HL-60 (cell line): ENCODE results near the gene IL20RB.
"Not testable (repeated sequence)": the region's sequence is repeated elsewhere in the genome, so short reads cannot be mapped to it uniquely, and the experiment has no call there.

Experiments
- DNase-seq, 2 experiments: peaks; one replicate each; pipeline ENCODE4 v3.0.0-alpha.2; 2010 to 2020; ENCODE audit warnings: low read depth in 1 of 2, low spot score in 1 of 2
- H3K27ac ChIP-seq: fragments of 250-450 bp; sonication (Bioruptor Pico); replicated peaks from 2 replicates; pipeline ENCODE4 v1.5.1; 2020; ENCODE audit warnings: mild to moderate bottlenecking, moderate library complexity
- H3K27me3 ChIP-seq: fragments of 250-450 bp; sonication (Bioruptor Pico); 2 replicates; pipeline ENCODE4 v1.5.1; 2021; ENCODE audit warnings: mild to moderate bottlenecking, moderate library complexity; ENCODE audit not compliant: insufficient read depth, poor library complexity, severe bottlenecking
- H3K4me3 ChIP-seq: replicated peaks from 2 replicates; pipeline ENCODE4 v1.5.1; 2011; ENCODE audit warnings: mild to moderate bottlenecking, control low read depth, low read length; ENCODE audit not compliant: insufficient read depth
- GABPA ChIP-seq: IDR thresholded peaks from 2 replicates; pipeline ENCODE4 v1.6.1; 2012; ENCODE audit warnings: low read depth
- POLR2AphosphoS5 ChIP-seq: IDR thresholded peaks from 2 replicates; pipeline ENCODE4 v1.6.1; 2012; ENCODE audit warnings: low read depth
- SPI1 ChIP-seq: IDR thresholded peaks from 2 replicates; pipeline ENCODE4 v1.6.1; 2012; ENCODE audit warnings: low read depth, mild to moderate bottlenecking, borderline replicate concordance
- TF ChIP-seq, protein P1 (sequence below): IDR thresholded peaks from one replicate; pipeline ENCODE4 v1.5.1; 2011; ENCODE audit warnings: low read length, control low read depth, inconsistent platforms; ENCODE audit not compliant: insufficient read depth
- TF ChIP-seq, protein P2 (sequence below): IDR thresholded peaks from 2 replicates; pipeline ENCODE4 v1.6.1; 2012; ENCODE audit warnings: low read depth; ENCODE audit not compliant: insufficient replicate concordance

IL20RB gene

DNA sequence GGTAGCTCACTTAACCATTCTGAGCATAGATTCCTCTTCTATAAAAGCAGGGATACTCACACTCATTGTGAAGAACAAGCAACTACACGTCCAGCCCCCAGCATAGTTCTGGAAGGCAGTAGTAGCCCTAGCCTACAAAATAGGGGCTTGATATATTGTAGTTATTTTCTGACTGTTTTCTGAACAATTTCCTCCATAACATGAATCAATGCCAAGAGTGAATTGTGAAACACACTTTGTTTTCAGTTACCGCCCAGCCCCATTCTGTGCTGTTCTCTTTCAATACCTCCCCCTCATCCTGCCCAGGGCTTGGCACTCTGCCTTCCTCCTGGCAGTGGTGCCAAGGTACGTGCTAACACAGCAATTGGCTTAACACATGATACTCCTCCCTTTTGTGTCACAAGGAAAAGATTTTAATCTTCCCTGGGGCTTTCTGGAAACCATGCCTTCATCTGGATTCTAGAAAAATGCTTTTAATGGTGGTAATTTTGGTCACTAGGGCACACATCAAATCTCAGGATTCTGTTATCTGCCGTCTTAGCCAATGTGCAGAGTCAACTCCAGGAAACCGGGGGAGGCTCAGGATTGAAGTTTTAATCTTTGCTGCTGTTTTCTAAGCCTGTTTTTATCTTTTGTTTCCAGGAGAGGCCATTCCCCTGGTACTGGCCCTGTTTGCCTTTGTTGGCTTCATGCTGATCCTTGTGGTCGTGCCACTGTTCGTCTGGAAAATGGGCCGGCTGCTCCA, 37.2 kb downstream of the IL20RB start:
- Histone ChIP-seq H3K27me3 (no peaks in the 10 kb centered on the region), H3K4me3 (no peak overlapping the region), H3K27ac (no peak overlapping the region)
- TF ChIP-seq SPI1, result no peak
- TF ChIP-seq GABPA, result no peak
- TF ChIP-seq, protein P1, sequence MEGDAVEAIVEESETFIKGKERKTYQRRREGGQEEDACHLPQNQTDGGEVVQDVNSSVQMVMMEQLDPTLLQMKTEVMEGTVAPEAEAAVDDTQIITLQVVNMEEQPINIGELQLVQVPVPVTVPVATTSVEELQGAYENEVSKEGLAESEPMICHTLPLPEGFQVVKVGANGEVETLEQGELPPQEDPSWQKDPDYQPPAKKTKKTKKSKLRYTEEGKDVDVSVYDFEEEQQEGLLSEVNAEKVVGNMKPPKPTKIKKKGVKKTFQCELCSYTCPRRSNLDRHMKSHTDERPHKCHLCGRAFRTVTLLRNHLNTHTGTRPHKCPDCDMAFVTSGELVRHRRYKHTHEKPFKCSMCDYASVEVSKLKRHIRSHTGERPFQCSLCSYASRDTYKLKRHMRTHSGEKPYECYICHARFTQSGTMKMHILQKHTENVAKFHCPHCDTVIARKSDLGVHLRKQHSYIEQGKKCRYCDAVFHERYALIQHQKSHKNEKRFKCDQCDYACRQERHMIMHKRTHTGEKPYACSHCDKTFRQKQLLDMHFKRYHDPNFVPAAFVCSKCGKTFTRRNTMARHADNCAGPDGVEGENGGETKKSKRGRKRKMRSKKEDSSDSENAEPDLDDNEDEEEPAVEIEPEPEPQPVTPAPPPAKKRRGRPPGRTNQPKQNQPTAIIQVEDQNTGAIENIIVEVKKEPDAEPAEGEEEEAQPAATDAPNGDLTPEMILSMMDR, result no peak
- TF ChIP-seq, protein P2, sequence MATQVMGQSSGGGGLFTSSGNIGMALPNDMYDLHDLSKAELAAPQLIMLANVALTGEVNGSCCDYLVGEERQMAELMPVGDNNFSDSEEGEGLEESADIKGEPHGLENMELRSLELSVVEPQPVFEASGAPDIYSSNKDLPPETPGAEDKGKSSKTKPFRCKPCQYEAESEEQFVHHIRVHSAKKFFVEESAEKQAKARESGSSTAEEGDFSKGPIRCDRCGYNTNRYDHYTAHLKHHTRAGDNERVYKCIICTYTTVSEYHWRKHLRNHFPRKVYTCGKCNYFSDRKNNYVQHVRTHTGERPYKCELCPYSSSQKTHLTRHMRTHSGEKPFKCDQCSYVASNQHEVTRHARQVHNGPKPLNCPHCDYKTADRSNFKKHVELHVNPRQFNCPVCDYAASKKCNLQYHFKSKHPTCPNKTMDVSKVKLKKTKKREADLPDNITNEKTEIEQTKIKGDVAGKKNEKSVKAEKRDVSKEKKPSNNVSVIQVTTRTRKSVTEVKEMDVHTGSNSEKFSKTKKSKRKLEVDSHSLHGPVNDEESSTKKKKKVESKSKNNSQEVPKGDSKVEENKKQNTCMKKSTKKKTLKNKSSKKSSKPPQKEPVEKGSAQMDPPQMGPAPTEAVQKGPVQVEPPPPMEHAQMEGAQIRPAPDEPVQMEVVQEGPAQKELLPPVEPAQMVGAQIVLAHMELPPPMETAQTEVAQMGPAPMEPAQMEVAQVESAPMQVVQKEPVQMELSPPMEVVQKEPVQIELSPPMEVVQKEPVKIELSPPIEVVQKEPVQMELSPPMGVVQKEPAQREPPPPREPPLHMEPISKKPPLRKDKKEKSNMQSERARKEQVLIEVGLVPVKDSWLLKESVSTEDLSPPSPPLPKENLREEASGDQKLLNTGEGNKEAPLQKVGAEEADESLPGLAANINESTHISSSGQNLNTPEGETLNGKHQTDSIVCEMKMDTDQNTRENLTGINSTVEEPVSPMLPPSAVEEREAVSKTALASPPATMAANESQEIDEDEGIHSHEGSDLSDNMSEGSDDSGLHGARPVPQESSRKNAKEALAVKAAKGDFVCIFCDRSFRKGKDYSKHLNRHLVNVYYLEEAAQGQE, result no peak
- TF ChIP-seq POLR2AphosphoS5, result no peak
- DNase-seq, result no peak

DNA sequence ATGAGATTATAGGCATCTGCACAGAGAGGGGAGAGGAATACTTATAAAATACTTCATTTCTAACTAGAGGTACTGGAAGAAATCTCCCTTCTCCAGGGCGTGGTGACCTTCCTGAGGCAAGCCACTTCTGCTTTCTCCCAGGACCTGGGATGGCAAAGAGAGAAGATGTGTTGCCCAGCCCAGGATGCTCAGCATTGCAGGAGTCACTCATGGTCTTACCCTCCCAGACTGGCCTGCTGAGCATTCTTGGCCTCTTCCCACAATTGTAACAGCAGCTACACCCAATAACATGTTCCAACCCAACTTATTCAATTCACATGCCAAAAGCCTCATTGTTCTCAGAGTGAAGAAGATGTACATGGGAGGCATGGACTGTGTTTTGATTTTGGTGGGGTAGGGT, 37.9 kb downstream of the IL20RB start:
- Histone ChIP-seq H3K27ac (no peak overlapping the region), H3K27me3 (no peaks in the 10 kb centered on the region), H3K4me3 (no peak overlapping the region)
- TF ChIP-seq GABPA, result no peak
- TF ChIP-seq POLR2AphosphoS5, result no peak
- TF ChIP-seq, protein P2, result no peak
- peak; percentile 55 for TF ChIP-seq SPI1
- DNase-seq, result no peak

DNA sequence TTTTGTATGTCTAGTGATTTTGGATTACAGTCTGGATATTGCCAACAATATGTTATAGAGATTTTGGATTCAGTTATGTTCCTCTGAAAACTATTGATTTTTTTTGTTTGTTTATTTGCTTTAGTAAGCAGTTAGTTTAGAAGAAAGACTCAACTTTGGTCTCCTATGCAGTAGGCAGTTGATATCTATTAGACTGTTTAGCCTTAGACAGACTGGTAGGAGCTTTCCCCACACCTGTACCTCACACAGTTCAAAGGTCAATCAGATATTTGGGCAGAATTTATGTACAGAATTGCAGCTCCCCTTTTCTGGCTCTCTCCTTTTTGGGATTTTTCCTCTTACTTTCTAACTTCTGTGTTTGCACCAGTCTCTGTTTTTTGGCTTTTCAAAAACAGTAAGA, 42.3 kb downstream of the IL20RB start:
- no peak overlapping the region for H3K27ac ChIP-seq
- H3K27me3 ChIP-seq, result no peaks in the 10 kb centered on the region
- TF ChIP-seq, protein P2, result no peak
- TF ChIP-seq POLR2AphosphoS5 (no peak), GABPA (no peak), SPI1 (no peak)
- TF ChIP-seq, protein P1, result no peak
- H3K4me3 ChIP-seq, result no peak overlapping the region
- no peak for DNase-seq

GRCh38 chr3:137007376-137007775, 49.6 kb downstream of the IL20RB start:
- not testable (repeated sequence) for DNase-seq, H3K4me3 ChIP-seq, H3K27me3 ChIP-seq, H3K27ac ChIP-seq
